Measurements from ENCODE around the gene VTCN1.

DNA sequence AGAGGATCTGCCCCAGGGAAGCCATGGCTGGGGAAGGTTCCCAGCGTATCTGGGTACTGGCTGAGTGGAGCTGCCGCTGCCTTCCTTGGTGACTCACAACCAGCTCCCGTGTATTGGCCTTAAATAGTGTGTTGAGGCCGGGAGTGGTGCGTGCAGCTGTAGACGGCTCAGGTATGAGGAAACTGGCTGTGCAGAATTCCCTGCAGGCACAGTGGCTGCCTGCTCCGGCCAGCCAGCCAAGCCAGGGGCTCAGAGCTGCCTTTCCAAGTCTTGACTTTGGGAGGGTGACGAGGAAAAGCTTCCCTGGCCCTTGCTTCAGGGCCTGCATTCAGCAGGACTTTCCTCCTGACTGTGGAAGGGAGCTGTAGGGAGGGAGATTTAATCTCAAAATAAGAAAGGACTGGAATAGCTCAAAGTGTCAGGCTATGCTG, at the start of gene VTCN1:
- TF ChIP-seq, protein P1, sequence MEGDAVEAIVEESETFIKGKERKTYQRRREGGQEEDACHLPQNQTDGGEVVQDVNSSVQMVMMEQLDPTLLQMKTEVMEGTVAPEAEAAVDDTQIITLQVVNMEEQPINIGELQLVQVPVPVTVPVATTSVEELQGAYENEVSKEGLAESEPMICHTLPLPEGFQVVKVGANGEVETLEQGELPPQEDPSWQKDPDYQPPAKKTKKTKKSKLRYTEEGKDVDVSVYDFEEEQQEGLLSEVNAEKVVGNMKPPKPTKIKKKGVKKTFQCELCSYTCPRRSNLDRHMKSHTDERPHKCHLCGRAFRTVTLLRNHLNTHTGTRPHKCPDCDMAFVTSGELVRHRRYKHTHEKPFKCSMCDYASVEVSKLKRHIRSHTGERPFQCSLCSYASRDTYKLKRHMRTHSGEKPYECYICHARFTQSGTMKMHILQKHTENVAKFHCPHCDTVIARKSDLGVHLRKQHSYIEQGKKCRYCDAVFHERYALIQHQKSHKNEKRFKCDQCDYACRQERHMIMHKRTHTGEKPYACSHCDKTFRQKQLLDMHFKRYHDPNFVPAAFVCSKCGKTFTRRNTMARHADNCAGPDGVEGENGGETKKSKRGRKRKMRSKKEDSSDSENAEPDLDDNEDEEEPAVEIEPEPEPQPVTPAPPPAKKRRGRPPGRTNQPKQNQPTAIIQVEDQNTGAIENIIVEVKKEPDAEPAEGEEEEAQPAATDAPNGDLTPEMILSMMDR (IDR thresholded peaks at IDR 0.05; ENCODE audit: low read length) = no peak
- no peak for TF ChIP-seq EZH2phosphoT487 (IDR thresholded peaks at IDR 0.05; ENCODE audit: low read length)
